WTC11 (cell line): ENCODE results near the gene HOMEZ. TPM values are rescaled to one million over a fixed set of nuclear protein-coding genes. Genes with fewer than 3 reads are reported as not detected.

ENCODE experiments used
- ATAC-seq: fragments of 200-7000 bp; cut with Tn5 transposase; 2 replicates; pipeline ENCODE4 v1.10.0; 2021; ENCODE audit warnings: mild to moderate bottlenecking, moderate library complexity
- CTCF ChIA-PET: fragments of 300-600 bp; sonication (Branson Sonifier 250); formaldehyde crosslinking; loops from one replicate; lab custom pipeline; 2021; ENCODE audit warnings: antibody characterized with exemption; lab: Charles Lee
- POLR2A ChIA-PET: fragments of 350-600 bp; sonication (Branson Sonifier 250); formaldehyde crosslinking; loops from one replicate; lab custom pipeline; 2021; ENCODE audit warnings: antibody characterized with exemption; lab: Charles Lee
- DNase-seq: peaks from one replicate; pipeline ENCODE4 v3.0.0; 2021; ENCODE audit warnings: low spot score
- H3K27ac Mint-ChIP-seq: 2 replicates; pipeline ENCODE4 v1.8.0; 2021; ENCODE audit warnings: mixed read lengths
- H3K27me3 Mint-ChIP-seq: 2 replicates; pipeline ENCODE4 v1.8.0; 2021; ENCODE audit warnings: low read depth, mild to moderate bottlenecking, moderate library complexity, mixed read lengths
- H3K36me3 Mint-ChIP-seq: 2 replicates; pipeline ENCODE4 v1.8.0; 2021; ENCODE audit warnings: mixed read lengths
- H3K4me1 Mint-ChIP-seq: 2 replicates; pipeline ENCODE4 v1.8.0; 2022; ENCODE audit warnings: mixed read lengths
- H3K4me3 Mint-ChIP-seq: 2 replicates; pipeline ENCODE4 v1.8.0; 2021; ENCODE audit warnings: mild to moderate bottlenecking, moderate library complexity, mixed read lengths
- H3K9me3 Mint-ChIP-seq: 2 replicates; pipeline ENCODE4 v1.8.0; 2021; ENCODE audit warnings: mixed read lengths
- ATF6 ChIP-seq: sonication (generic); formaldehyde crosslinking; IDR thresholded peaks from 2 replicates; pipeline ENCODE4 v1.8.1; 2023; ENCODE audit warnings: mild to moderate bottlenecking, missing genetic modification reagents
- CDX4 ChIP-seq: fragments of 250-450 bp; sonication (Bioruptor Pico); IDR thresholded peaks from 2 replicates; pipeline ENCODE4 v1.9.0; 2021; ENCODE audit warnings: moderate library complexity, mild to moderate bottlenecking, inconsistent platforms, borderline replicate concordance
- CREM ChIP-seq: sonication (generic); formaldehyde crosslinking; IDR thresholded peaks from 2 replicates; pipeline ENCODE4 v1.8.1; 2022; ENCODE audit warnings: mild to moderate bottlenecking, missing genetic modification reagents, moderate library complexity
- E2F1 ChIP-seq: sonication (generic); formaldehyde crosslinking; IDR thresholded peaks from 2 replicates; pipeline ENCODE4 v1.8.0; 2022; ENCODE audit warnings: mild to moderate bottlenecking, missing genetic modification reagents
- KAT7 ChIP-seq: sonication (generic); formaldehyde crosslinking; IDR thresholded peaks from 2 replicates; pipeline ENCODE4 v1.8.1; 2023; ENCODE audit warnings: missing genetic modification reagents, mild to moderate bottlenecking, borderline replicate concordance
- MAX ChIP-seq: sonication (generic); formaldehyde crosslinking; IDR thresholded peaks from 2 replicates; pipeline ENCODE4 v1.8.0; 2022; ENCODE audit warnings: mild to moderate bottlenecking, missing genetic modification reagents
- MLX ChIP-seq: sonication (generic); formaldehyde crosslinking; IDR thresholded peaks from 2 replicates; pipeline ENCODE4 v1.8.1; 2023; ENCODE audit warnings: mild to moderate bottlenecking, missing genetic modification reagents, moderate library complexity
- NFATC4 ChIP-seq: fragments of 250-450 bp; sonication (Bioruptor Pico); IDR thresholded peaks from 2 replicates; pipeline ENCODE4 v1.9.0; 2021; ENCODE audit warnings: mild to moderate bottlenecking
- NR3C1 ChIP-seq: sonication (generic); formaldehyde crosslinking; conservative IDR thresholded peaks from 2 replicates; pipeline ENCODE4 v1.8.1; 2023; ENCODE audit warnings: low read depth, mild to moderate bottlenecking, missing genetic modification reagents
- RELA ChIP-seq: sonication (generic); formaldehyde crosslinking; IDR thresholded peaks from 2 replicates; pipeline ENCODE4 v1.8.1; 2022; ENCODE audit warnings: missing genetic modification reagents, mild to moderate bottlenecking, borderline replicate concordance
- SMAD3 ChIP-seq: sonication (generic); formaldehyde crosslinking; IDR thresholded peaks from 2 replicates; pipeline ENCODE4 v1.8.0; 2022; ENCODE audit warnings: missing genetic modification reagents, mild to moderate bottlenecking, borderline replicate concordance
- TCF7 ChIP-seq: sonication (generic); formaldehyde crosslinking; IDR thresholded peaks from 2 replicates; pipeline ENCODE4 v1.8.0; 2022; ENCODE audit warnings: mild to moderate bottlenecking, low read depth, missing genetic modification reagents, moderate library complexity
- ZNF121 ChIP-seq: sonication (generic); formaldehyde crosslinking; IDR thresholded peaks from 2 replicates; pipeline ENCODE4 v1.8.0; 2023; ENCODE audit warnings: missing genetic modification reagents
- ZNF317 ChIP-seq: sonication (generic); formaldehyde crosslinking; IDR thresholded peaks from 2 replicates; pipeline ENCODE4 v1.8.1; 2023; ENCODE audit warnings: low read depth, mild to moderate bottlenecking, moderate library complexity, missing genetic modification reagents, borderline replicate concordance
- ZNF396 ChIP-seq: fragments of 250-450 bp; sonication (Bioruptor Pico); IDR thresholded peaks from 2 replicates; pipeline ENCODE4 v1.8.0; 2021; ENCODE audit warnings: mild to moderate bottlenecking, moderate library complexity, borderline replicate concordance
- ZNF423 ChIP-seq: fragments of 250-450 bp; sonication (Bioruptor Pico); IDR thresholded peaks from 2 replicates; pipeline ENCODE4 v2.1.2; 2022; ENCODE audit warnings: mild to moderate bottlenecking, moderate library complexity
- ZNF425 ChIP-seq: fragments of 250-450 bp; sonication (Bioruptor Pico); conservative IDR thresholded peaks from 2 replicates; pipeline ENCODE4 v1.9.0; 2021; ENCODE audit warnings: mild to moderate bottlenecking
- ZNF532 ChIP-seq: fragments of 250-450 bp; sonication (Bioruptor Pico); IDR thresholded peaks from 2 replicates; pipeline ENCODE4 v1.9.0; 2021; ENCODE audit warnings: mild to moderate bottlenecking, borderline replicate concordance
- total RNA-seq: library from RNA; stranded (reverse); gene quantifications from 3 replicates; pipeline ENCODE4 v1.2.3, GENCODE V29; 2021

Gene HOMEZ
- total RNA-seq, 1 experiment from 2014 or later: 10.7 TPM

- DNase-seq: no peak
- no peak for ATAC-seq
- H3K27ac Mint-ChIP-seq: peak overlapping the region; percentile 24
- no peaks in the 10 kb centered on the region for H3K9me3 Mint-ChIP-seq
- no peaks in the 10 kb centered on the region for H3K27me3 Mint-ChIP-seq
- POLR2A ChIA-PET: no interaction called here
- no peaks in the 10 kb centered on the region for H3K36me3 Mint-ChIP-seq
- CTCF ChIA-PET: interaction anchor here (1.6 kb wide), 1 partner anchor 129 kb away, joined by 5 read pairs; no protein-coding TSS in a partner anchor
- peaks cover 39% of the 10 kb centered on the region for H3K4me1 Mint-ChIP-seq
- no peak for TF ChIP-seq KAT7
- no peak for TF ChIP-seq MLX (CRISPR knock-in tag)
- TF ChIP-seq ZNF317 (CRISPR knock-in tag): no peak
- no peak for TF ChIP-seq TCF7 (CRISPR knock-in tag)
- no peak for TF ChIP-seq ZNF121 (CRISPR knock-in tag)
- TF ChIP-seq RELA (CRISPR knock-in tag): no peak
- no peak for TF ChIP-seq NR3C1 (CRISPR knock-in tag)
- TF ChIP-seq E2F1 (CRISPR knock-in tag): no peak
- no peak for TF ChIP-seq ATF6 (CRISPR knock-in tag)
- H3K4me3 Mint-ChIP-seq: no peak overlapping the region
These were observed 36.1 kb downstream of the HOMEZ start for GRCh38 chr14:23249824-23250223.

GRCh38 chr14:23248601-23249000, 37.3 kb downstream of the HOMEZ start:
- ATAC-seq (no peak), DNase-seq (no peak)
- ChIA-PET POLR2A (no interaction called here), CTCF (interaction anchor here (0.7 to 1.6 kb wide), 2 partner anchors 128 to 214 kb away, joined by 3 to 5 read pairs; partner anchors contain the start of gene PSMB5)
- Mint-ChIP-seq H3K27ac (no peak overlapping the region), H3K9me3 (no peaks in the 10 kb centered on the region)
- TF ChIP-seq SMAD3 (CRISPR knock-in tag) (no peak), CREM (CRISPR knock-in tag) (no peak), NFATC4 (CRISPR knock-in tag) (no peak), ZNF396 (no peak), CDX4 (CRISPR knock-in tag) (no peak), ZNF423 (CRISPR knock-in tag) (no peak), ZNF425 (CRISPR knock-in tag) (no peak), ZNF532 (CRISPR knock-in tag) (no peak), MAX (CRISPR knock-in tag) (no peak)
- TF ChIP-seq, all 79 proteins: peak for 0
- H3K36me3 Mint-ChIP-seq: no peaks in the 10 kb centered on the region
- no peaks in the 10 kb centered on the region for H3K27me3 Mint-ChIP-seq
- H3K4me3 Mint-ChIP-seq: no peak overlapping the region
- peaks cover 38% of the 10 kb centered on the region for H3K4me1 Mint-ChIP-seq
